DMS53 (cell line): ENCODE measurements around the gene SMAD3.
"Not testable (repeated sequence)": the region's sequence is repeated elsewhere in the genome, so short reads cannot be mapped to it uniquely, and the experiment has no call there.

ENCODE experiments used
- DNase-seq: peaks from one replicate; lab custom pipeline; 2025; lab: John Stamatoyannopoulos, UW

SMAD3 gene

DNA sequence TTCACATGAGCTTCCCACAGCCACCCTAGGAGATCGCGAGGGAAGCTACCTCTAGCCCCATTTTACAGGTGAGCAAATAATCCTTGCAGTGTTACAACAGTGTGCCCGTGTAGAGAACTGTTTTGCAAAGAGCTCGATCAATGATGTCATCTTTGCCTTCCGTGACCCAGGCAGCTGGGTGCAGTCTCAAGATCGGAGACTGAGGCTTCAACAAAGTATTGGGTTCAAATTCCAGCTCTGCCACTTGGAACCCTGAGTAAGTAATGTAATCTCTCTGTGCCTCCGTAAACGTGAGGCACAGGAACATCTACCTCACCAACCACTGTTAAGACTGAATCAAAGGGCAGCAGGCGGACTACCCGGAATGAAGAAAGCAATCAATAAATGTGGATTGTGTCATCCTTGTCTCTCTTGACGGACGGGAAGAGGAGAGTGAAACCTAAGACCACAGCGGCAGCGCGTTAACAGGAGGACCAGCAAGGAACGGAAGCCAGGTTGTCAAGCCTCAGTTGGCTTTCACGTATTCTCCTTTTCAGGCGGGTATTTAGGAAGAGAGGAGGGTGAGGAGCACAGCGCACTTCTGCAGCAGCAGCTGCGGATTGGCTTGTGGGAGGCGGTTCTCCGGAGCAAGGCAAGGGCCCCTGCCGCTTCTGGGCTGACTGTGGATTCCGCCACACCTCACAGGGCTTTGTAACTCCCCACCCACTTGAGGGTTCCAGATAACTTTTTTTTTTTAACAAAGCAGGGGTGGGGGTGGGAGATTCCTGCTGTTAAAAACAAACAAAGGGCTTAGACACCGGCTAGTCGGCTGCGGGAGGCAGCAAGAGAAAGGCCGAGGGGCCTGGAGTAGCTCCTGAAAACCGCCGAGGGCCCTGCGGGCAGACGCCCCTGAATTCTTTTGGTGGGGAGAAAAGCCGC lies 1.5 kb upstream of the SMAD3 start:
- peak; percentile 49 for DNase-seq

DNA sequence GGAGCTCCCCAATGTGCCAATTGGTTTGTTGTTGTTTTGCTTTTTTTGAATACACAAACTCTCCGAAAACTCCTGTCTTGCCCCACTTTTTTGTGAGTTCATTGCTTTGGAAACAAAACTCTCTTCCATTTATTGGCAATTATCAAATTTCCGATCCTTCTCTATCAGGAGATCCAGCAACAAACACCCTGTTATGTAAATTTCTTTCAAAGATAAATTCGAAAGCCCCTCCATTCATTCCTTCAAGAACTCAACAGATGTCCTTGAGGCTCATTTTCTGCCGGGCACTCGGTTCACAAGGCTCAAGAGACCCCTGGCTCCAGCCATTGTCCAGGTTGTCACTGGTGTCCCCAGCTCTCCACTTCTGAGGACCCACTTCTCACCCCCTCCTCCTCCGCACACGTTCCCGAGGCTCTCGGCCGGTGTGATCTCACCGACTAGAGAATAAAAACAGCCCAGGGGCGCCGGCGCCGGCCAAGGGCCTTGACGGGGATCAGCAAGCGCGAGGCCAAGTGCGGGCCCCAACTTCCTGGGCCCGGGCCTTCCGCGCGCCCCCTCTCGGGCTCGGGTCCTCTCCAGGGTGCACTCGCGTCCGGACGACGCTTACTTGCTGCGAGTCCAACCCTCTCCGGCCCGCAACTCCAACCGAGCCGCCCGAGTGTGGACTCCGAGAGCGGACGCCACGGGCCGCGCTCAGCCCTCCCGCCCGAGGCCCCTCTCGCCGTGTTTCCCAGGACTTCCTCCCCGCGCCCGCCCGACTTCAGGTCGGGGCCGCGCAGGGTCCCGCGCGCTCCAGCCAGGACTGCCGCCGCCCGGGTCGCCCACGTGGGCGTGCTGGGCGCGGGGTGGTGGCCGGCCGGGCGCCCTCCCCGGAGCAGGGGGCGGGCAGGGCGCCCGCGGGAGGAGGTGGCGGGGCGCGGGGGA lies 533 bp upstream of the SMAD3 start:
- peak; percentile 73 for DNase-seq

DNA sequence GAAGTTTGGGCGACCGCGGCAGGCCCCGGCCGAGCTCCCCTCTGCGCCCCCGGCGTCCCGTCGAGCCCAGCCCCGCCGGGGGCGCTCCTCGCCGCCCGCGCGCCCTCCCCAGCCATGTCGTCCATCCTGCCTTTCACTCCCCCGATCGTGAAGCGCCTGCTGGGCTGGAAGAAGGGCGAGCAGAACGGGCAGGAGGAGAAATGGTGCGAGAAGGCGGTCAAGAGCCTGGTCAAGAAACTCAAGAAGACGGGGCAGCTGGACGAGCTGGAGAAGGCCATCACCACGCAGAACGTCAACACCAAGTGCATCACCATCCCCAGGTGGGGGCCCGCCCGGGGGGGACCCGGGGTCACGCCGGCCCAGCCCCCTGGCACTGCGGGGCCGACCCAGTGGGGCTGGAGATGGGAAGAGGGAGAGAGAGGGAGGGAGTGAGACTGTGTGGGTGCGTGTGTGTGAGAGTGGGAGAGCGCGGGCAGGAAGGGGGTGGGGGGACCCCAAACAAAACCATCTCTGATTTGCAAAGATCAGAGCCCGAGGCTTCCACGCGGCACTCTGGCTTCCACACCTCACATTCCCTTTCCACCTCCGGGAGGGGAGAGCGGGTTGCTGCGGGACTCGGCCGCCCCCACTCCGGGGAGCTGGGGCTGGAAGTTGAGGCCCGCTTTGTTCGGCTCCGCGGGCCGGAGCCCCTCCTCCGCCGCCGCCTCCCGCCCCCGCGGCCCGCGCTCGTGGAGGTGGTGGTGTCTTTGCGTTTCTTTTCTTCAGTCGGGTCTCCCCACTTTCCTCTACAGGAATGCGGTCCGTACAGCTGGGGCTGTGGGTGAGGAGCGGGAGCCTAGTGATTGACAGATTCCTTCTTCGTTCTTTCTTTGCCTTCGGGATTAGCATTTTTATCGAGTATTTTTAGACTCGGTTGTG lies 898 bp downstream of the SMAD3 start:
- peak; percentile 61 for DNase-seq

DNA sequence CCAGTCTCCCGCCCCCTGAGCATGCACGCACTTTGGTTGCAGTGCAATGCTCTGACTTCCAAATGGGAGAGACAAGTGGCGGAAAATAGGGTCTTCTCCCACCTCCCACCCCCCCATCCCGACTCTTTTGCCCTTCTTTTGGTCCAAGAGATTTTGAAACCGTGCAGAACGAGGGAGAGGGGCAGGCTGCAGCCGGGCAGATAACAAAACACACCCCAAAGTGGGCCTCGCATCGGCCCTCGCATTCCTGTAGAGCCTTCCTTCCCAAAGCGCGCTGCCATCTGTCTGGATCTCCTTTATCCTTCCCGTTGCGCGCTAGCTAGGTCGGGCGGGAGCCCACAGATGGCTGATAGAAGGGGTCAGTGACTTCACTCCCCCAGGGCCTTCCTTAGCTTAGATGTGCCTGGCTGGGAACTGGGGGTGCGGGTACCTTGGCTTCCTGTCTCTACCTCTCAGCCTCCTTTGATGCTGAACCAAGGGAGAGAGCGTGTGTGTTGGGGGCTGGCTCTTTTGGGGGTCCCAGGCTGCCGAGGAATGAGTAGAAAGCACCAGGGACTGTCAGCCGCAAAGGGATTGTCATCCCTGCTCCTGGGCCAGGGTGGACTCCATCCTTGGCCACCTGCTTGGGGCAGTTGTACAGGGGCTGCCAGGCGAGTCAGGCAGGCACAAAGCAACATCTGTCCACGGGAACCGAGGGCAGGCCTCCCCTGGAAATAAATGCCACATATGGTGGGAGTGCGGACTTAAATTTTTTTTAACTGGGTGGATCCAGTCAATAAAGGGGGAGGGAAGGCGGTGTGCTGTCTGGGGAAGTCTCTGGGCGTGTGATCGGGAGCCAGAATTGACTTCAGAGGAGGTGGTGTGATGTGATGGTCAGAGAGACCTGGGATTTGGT lies 1.8 kb downstream of the SMAD3 start:
- no peak for DNase-seq

DNA sequence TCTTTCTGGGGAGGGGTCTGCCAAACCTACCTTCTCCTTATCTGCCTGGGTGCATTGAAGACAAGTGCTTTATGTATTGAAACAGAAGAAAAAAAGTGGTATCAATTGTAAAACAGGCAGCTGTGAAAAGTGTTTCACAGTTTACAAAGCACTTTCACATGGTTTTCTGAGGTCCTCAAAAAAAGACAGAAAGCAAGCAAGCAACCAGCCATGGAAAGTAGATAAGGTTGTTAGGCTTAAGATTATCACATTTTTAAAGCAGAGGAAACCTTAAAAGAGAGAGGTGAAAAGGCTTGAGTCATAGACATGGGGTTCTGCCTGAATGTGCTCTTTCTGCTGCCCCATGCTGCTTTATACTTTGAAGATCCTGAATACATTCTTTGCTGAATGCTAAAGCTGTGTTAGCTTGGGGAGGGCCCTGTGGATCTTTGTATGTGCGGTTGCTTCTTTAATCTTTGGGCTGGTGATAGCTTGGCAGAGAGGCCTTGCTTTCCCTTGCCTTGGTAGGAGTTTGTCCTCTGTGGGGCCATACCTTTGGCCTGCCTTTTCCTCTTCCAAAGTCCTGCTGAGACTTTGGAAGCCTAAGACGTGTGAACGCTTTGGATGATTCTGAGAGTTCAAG lies 2.6 kb downstream of the SMAD3 start:
- no peak for DNase-seq

DNA sequence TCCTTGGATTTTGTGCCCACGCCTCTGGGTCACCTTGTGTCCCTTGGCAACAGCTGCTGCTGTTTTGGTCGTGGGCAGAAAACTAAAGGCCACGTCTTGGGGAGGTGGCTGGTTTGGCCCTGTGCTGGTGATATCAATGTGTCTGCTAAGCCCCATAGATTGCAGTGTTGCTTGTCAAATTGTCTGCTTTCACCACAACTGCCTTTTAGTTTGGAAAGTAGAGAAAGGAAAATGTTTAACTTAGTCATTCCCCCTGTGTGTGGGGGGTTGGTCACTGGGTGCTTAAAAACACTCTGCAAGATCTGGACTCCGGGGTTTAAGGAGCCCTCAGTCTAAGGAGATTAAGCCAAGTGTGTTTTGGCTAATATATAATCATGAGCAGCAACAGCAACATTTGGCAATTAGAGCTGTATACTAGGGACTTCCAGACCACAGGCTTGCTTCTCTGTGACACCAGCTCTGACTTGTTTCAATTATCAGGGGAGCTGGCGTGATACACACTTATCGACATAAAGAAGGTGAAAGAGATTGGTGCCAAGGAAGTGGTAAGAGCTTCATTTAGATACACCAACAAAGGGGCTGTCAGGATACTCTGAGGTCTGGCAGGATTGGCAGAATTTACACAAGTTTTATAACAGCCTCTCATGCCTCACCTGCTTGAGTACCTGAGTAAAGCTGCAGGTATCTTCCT lies 3.5 kb downstream of the SMAD3 start:
- DNase-seq, result no peak

DNA sequence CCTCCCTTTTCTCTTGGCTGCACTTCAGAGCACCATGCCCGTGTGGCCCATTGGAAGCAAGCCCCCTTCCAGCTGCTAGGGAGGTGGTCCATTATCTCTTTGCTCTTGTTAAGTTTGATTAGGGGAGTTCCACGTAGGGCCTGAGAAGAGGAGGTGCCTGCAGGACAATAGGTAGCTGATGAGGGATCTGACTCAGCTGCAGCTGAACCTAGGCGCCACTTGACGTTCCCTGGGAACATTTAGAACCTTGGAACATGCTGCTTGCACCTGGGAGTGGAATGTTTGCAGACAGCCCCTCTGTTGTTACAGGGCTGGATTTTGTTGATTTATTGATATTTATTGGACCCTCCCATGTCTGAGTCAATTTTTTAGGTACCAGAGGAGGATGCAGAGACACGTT lies 4.7 kb downstream of the SMAD3 start:
- DNase-seq, result peak; percentile 11

DNA sequence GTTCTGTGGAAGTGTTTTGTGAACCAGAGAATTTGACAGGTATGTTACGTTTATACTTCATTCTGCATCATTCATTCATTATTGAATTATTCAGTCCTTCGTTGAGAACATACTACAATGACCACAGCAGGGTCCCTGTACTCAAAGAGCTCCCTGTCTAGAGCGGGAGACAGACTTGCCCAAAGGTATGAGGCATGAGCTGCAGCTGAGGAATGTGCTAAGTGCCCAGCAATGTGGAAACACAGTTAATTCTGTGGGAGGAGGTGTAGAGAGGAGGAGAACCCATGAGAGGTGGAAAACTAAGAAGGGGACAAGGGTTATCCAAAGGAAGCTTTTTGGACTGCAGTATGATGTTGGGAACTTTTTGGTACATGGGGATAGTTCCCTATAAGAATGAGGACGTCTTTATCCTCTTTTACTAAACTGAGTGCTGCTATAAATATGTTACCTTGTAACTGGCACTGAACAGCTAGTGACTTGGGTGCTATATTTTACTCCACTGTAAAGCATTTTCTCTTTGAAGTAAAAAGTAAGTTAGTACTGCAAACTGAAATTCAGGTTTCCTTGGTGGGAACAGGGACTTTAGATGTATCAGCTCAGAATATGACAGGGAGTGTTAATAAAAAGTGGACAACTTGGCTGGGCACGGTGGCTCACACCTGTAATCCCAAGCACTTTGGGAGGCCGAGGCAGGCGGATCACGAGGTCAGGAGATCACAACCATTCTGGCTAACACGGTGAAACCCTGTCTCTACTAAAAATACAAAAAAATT lies 5.7 kb downstream of the SMAD3 start:
- DNase-seq, result no peak

DNA sequence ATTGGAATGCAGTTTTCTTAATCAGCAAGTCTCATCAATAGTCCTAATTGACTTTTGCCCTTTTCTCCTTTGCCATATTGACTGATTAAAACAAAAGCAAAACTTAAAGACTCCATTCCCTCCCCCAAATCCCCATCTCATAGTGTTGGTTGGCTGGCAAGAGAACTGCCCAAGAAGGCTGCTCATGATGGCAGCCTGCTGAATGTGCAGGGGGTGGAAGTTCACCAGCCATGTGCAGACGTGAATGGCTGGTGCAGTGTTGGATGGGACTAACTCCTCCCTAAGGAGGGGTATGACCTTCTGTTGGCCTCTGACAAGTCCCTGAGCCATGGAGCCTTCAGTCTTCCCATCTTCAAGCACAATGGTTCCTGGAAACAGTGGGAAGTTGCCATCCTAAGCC lies 7.0 kb downstream of the SMAD3 start:
- no peak for DNase-seq

DNA sequence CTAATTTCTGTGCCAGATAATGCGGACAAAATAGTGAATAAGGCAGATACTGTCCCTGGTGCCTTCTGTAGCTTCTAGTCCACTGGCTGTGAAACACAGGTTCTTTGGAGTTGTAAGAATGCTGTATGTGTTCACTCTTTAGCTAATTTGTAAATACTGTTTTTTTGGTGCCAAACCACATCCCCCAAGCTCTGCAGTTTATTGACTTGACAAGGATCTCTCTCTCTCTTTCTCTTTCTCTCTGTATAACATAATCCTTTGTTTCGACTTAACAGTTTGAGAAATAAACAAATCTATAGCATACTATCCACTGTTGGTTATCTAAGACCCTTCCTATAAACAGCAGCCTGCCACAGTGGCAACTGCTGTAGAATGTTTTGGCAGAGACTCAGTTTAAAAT lies 7.6 kb downstream of the SMAD3 start:
- no peak for DNase-seq

DNA sequence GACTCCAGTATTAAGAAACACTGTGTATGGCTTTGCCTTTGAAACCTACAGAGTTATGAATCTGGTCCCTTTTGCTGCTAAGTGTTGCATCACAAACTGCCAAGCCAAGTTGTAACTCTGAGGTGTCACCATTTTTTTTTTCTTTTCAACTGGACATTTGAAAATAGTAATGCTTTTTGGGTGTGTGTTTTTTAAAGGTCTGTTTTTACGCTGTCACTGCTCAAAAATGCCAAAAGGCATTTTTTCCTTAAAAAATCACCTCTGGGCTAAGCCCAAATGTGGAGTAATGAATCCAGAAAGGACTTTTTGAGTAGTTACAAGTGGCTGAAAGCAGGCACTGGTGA lies 9.5 kb downstream of the SMAD3 start:
- no peak for DNase-seq

DNA sequence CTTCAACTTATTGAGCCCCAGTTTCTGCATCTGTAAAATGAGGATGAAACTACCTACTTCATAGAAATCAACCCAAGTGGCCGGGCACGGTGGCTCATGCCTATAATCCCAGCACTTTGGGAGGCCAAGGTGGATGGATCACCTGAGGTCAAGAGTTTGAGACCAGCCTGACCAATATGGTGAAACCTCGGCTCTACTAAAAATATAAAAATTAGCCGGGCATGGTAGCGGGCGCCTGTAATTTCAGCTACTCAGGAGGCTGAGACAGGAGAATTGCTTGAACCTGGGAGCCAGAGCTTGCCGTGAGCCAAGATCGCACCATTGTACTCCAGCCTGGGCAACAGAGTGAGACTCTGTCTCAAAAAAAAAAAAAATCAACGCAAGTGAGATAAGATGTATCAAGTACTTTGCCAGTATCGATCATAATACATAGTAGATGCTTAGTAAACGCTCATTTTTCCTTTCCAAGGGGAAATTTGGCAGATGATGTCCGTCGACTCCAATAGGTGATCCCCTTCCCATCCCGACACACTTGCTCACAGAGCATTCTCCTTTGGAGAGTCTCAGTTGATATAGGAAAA lies 10.2 kb downstream of the SMAD3 start:
- not testable (repeated sequence) for DNase-seq

DNA sequence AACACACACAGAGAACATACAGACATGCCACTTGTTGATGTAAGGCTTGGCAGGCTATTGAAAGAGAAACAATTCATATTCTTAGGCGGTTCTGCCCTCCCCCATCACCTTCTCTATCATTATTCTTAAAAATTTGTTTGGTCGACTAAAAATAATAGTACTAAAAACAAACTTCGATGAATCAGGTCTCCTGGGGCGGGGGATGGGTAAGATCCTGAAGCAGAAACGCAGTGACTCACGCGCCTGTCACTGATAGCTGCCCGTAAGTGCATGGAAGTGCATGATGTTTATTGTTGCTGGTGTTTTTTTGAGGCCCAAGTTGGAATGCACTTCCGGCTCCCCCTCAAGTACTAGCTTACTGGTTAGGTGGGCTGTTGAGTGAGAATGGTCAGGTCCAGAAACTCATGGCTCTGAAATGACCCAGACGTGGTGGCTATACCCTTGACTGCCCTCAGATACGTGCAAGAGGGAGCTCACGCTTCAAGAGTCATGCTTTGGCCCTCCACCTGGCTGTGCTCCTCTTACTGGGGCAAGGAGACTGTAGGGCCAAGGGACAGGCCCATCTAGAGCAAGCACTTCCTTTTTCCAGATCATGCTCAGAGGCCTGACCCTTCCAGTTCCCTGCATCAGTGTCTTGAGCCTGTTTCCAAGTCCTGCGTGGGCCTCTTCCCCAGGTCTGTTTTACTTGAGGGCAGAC lies 10.9 kb downstream of the SMAD3 start:
- DNase-seq, result no peak

DNA sequence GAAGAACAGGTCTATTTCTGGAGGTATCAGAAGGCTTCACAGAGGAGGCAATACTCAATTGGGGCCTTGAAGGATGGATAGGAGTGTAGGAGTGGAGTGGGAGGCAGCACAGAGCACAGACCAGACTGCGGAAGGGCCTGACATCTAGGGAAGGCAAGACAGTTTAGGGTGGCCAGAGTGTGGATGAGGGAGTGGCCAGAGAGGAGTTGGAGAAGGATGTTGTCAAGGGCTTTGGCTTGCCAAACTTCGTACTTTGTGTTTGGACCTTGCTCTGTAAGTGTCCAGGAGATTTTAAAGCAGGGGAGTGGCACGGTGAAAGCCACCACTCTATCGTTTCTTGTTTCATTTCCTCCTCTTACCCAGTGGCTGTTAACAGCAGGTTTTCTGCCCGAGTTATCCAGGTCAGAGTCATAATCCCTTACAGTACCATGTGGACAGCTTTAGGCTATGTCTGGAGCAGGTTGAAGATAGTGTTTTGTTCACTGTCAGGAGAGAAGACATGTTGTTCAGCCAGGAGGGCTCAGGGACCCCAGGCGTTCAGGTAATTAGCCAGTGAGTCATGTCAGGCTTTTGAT lies 12.3 kb downstream of the SMAD3 start:
- no peak for DNase-seq

DNA sequence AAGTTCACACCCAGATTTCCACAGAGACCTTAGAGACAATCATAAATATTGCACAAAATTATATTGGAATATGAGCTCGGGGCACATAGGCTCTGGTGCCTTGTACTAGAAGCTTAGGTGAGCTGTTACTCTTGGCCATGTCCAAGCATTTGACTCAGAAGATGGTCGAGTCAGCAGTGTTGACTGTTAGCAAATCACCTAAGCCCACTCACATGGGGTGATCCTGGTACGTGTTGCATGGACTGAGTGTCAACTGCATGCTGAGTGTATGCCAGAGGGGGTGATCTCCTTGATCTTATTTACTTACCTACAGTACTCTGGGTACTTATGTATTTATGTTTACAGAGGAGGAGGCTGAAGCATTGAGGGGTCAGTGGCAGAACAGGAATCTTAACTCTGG lies 14.0 kb downstream of the SMAD3 start:
- no peak for DNase-seq

DNA sequence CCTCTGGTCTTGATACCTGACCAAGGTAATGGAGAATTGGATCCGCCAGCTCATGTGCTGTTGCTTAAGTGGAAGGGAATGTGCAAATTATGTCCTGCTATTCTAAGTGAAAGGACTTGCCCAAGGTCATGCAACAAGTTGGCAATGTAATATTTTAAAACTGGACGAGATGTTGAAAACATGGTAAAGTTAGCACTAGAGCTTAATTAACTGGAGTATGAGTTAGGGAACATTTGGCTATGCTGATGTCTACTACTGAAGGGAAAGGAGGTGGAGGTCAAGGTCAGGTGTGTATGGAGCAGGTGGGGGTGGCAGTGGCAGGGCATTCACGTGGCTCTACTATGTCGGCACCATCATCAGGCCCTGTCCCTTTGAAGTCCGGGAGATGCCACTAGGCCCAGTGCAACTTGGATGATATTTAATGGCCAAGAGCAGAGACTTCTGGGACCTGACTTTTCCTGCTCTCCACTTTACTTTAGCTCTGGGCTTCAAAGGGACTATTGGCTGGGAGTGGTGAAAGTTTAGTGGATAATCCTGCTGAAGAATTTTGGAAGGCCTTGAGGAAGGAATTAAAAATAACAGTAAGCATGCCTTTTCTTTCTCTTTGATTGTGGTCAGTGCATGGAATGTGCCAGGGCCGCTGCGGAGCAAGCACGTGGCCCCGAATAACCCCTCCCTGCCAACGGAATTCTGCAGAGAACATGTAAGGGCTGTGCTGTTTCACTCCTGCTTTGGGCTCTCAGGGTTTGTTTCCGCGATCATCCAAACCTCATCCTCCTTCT lies 14.9 kb downstream of the SMAD3 start:
- no peak for DNase-seq

DNA sequence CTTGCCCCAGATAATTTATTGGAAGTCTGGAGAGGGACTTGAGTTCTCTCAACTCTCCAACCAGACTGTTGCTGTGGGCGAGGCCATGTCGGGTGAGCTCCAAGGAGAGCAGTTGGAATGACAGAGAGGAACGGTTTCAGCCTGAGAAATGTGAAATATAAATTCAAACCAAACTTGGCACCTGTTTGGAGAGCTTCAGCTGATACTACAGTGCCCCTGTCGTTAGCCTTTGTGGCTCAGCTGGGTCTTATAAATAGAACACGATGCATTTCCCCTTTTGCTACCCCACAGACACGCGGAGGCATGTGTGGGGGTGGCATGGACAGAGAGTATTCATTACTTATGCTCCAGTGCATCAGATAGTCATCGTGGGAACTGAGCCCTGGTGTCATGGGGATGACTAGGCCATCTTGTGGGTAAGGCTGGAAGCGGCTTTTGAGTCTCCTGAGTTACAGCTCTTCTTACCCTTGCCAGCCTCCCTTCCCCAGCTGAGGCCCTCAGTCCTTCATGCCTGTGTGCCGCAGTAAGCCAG lies 15.6 kb downstream of the SMAD3 start:
- DNase-seq, result no peak
